Measurements from ENCODE around the gene CANX. TPM values are rescaled to one million over a fixed set of nuclear protein-coding genes. Genes with fewer than 3 reads are reported as not detected.
A peak's percentile ranks its signal among the peaks of the same experiment; 100 is the strongest.

Gene CANX
- total RNA-seq, 1 donor from 2014 or later: 695 TPM

DNA sequence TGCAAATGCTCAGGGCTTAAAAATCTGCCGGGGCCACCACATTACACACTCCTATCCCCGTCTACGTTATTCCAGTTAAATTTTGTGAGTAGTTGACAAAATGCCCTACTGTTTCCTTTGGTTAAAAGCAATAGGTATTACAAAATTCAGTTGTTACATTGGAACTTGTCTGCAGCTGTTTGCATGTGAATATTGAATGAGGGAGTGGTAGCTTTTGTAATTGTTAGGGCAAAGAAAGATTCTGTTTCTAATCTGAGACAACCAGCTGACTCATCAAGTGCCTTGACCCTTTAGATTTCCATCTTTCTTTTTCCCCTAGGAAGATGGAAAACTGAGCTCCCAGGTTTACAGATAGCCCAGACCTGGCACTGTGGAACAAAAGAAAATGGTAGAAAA is 64.0 kb downstream of the CANX start:
- DNase-seq (ENCODE audit: low spot score): no peak
- Mint-ChIP-seq H3K36me3 (ENCODE audit: low read depth) (no peaks in the 10 kb centered on the region), H3K27ac (ENCODE audit: unreplicated experiment) (peak overlapping the region; percentile 96), H3K4me3 (ENCODE audit: unreplicated experiment) (no peak overlapping the region), H3K4me1 (ENCODE audit: low read depth) (peaks cover 82% of the 10 kb centered on the region), H3K9me3 (ENCODE audit: low read depth) (no peaks in the 10 kb centered on the region), H3K27me3 (ENCODE audit: low read depth) (no peaks in the 10 kb centered on the region)
- TF ChIP-seq, protein P1, sequence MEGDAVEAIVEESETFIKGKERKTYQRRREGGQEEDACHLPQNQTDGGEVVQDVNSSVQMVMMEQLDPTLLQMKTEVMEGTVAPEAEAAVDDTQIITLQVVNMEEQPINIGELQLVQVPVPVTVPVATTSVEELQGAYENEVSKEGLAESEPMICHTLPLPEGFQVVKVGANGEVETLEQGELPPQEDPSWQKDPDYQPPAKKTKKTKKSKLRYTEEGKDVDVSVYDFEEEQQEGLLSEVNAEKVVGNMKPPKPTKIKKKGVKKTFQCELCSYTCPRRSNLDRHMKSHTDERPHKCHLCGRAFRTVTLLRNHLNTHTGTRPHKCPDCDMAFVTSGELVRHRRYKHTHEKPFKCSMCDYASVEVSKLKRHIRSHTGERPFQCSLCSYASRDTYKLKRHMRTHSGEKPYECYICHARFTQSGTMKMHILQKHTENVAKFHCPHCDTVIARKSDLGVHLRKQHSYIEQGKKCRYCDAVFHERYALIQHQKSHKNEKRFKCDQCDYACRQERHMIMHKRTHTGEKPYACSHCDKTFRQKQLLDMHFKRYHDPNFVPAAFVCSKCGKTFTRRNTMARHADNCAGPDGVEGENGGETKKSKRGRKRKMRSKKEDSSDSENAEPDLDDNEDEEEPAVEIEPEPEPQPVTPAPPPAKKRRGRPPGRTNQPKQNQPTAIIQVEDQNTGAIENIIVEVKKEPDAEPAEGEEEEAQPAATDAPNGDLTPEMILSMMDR (IDR thresholded peaks at IDR 0.05): no peak

DNA sequence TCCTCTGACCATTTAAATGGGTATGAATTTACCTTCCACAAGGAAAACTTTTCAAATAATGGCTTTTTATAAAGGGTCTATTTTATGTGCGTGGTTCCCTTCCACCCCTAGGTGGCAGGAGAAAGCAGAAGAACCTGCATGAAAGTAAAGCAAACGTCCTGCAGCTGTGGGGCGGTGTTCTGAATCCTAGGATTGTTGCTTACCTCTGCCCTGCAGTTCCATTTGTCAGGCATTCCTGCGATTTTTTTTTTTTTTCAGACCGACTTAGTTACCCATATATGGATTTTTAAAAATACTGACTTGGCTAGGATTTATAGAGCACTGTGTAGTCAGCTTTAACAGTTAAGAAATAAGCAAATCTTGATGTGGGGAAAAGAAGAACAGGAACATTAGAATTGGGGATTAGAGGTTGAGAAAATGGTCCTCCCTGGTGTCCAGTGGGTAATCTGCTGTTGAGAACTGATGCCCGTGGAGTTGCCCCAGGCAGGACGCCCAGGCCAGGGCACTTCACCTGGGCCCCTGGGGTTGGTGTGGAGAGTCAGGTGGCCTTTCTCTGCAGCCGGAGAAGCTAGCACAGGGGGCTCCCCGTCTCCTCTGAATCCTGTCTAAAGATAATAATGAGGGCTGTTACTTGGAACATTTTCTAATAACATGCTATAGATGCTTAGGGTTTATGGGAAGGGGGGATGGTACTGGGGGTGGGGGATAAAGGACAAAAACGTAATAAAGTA is 64.6 kb downstream of the CANX start:
- Mint-ChIP-seq H3K36me3 (ENCODE audit: low read depth) (no peaks in the 10 kb centered on the region), H3K27ac (ENCODE audit: unreplicated experiment) (peak overlapping the region; percentile 96), H3K27me3 (ENCODE audit: low read depth) (no peaks in the 10 kb centered on the region), H3K4me3 (ENCODE audit: unreplicated experiment) (no peak overlapping the region), H3K9me3 (ENCODE audit: low read depth) (no peaks in the 10 kb centered on the region), H3K4me1 (ENCODE audit: low read depth) (peaks cover 84% of the 10 kb centered on the region)
- TF ChIP-seq, protein P1 (IDR thresholded peaks at IDR 0.05): peak; percentile 96
- peak; percentile 71 for DNase-seq (ENCODE audit: low spot score)

DNA sequence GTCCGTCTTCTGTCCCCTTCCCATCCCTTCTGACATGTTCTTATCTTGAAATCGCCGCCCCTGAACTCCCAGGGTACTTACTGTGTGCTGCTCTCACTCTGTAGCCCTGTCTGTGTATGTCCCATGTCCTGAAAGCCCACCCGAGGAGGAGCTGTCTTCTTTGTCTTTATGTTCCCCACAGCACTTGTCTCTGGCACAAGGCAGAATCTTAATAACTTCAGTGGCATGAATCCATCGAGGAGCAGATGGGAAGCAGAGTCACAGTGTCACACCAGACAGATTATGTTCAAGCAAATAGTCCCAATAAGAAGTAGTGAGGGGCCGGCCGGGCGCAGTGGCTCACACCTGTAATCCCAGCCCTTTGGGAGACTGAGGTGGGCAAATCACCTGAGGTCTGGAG is 65.3 kb downstream of the CANX start:
- Mint-ChIP-seq H3K4me3 (ENCODE audit: unreplicated experiment) (no peak overlapping the region), H3K4me1 (ENCODE audit: low read depth) (peaks cover 82% of the 10 kb centered on the region), H3K36me3 (ENCODE audit: low read depth) (peaks cover 1% of the 10 kb centered on the region), H3K9me3 (ENCODE audit: low read depth) (no peaks in the 10 kb centered on the region), H3K27ac (ENCODE audit: unreplicated experiment) (peak overlapping the region; percentile 96), H3K27me3 (ENCODE audit: low read depth) (no peaks in the 10 kb centered on the region)
- peak; percentile 36 for DNase-seq (ENCODE audit: low spot score)
- TF ChIP-seq, protein P1 (IDR thresholded peaks at IDR 0.05): no peak

DNA sequence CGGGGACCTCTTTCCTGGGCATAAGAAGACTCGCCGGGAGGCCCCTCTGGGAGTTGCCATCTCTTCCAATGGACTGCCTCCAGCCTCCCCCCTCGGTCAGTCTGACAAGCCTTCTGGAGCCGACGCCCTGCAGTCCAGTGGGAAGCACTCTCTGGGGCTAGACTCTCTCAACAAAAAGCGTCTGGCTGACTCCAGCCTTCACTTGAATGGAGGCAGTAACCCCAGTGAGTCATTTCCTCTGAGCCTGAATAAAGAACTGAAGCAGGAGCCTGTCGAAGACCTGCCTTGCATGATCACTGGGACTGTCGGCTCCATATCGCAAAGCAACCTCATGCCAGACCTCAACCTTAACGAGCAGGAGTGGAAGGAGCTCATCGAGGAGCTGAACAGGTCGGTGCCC is 66.6 kb downstream of the CANX start:
- peak; percentile 89 for DNase-seq (ENCODE audit: low spot score)
- Mint-ChIP-seq H3K27me3 (ENCODE audit: low read depth) (no peaks in the 10 kb centered on the region), H3K9me3 (ENCODE audit: low read depth) (no peaks in the 10 kb centered on the region), H3K4me3 (ENCODE audit: unreplicated experiment) (peak overlapping the region; percentile 53), H3K36me3 (ENCODE audit: low read depth) (peaks cover 4% of the 10 kb centered on the region), H3K4me1 (ENCODE audit: low read depth) (peaks cover 68% of the 10 kb centered on the region), H3K27ac (ENCODE audit: unreplicated experiment) (peak overlapping the region; percentile 96)
- TF ChIP-seq, protein P1 (IDR thresholded peaks at IDR 0.05): no peak

DNA sequence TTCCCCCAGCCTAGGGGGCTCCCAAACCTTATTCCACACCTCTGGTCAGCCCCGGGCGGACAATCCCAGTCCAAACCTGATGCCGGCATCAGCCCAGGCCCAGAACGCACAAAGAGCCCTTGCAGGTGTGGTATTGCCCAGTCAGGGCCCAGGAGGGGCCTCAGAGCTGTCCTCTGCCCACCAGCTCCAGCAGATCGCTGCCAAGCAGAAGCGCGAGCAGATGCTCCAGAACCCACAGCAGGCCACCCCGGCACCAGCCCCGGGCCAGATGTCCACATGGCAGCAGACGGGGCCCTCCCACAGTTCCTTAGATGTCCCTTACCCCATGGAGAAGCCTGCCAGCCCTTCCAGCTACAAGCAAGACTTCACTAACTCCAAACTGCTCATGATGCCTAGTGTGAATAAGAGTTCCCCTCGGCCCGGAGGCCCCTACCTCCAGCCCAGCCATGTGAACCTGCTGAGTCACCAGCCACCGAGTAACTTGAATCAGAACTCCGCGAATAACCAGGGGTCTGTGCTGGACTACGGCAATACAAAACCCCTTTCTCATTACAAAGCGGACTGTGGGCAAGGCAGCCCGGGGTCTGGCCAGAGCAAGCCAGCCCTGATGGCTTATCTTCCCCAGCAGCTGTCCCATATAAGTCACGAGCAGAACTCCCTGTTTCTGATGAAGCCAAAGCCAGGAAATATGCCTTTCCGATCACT is 67.4 kb downstream of the CANX start:
- Mint-ChIP-seq H3K4me1 (ENCODE audit: low read depth) (peaks cover 66% of the 10 kb centered on the region), H3K9me3 (ENCODE audit: low read depth) (no peaks in the 10 kb centered on the region), H3K27ac (ENCODE audit: unreplicated experiment) (peak overlapping the region; percentile 96), H3K4me3 (ENCODE audit: unreplicated experiment) (peak overlapping the region; percentile 53), H3K36me3 (ENCODE audit: low read depth) (peaks cover 9% of the 10 kb centered on the region), H3K27me3 (ENCODE audit: low read depth) (no peaks in the 10 kb centered on the region)
- TF ChIP-seq, protein P1 (IDR thresholded peaks at IDR 0.05): no peak
- peak; percentile 87 for DNase-seq (ENCODE audit: low spot score)
